Occipital lobe (tissue), 2 donors: ENCODE data around the gene OSBPL2. TPM values are rescaled to one million over a fixed set of nuclear protein-coding genes. Genes with fewer than 3 reads are reported as not detected.

Experiments used
- DNase-seq: peaks from one replicate; lab custom pipeline; 2025; lab: John Stamatoyannopoulos, UW
- total RNA-seq: library from RNA; depleted of rRNA; stranded (reverse); fragments of >200 nt; gene quantifications from one replicate; pipeline ENCODE4 v1.2.3, GENCODE V29; 2014

Gene OSBPL2
- total RNA-seq, 1 donor from 2014 or later, result 39.8 TPM

GRCh38 chr20:62325172-62325905 lies 87.0 kb downstream of the OSBPL2 start:
- no peak for DNase-seq

GRCh38 chr20:62326559-62326958 lies 88.2 kb downstream of the OSBPL2 start:
- DNase-seq, result no peak

GRCh38 chr20:62326959-62327725 lies 88.8 kb downstream of the OSBPL2 start:
- DNase-seq, result no peak

- no peak for DNase-seq
Measured at GRCh38 chr20:62327726-62328495, 89.6 kb downstream of the OSBPL2 start.

GRCh38 chr20:62328684-62329388 lies 90.5 kb downstream of the OSBPL2 start:
- no peak for DNase-seq

- DNase-seq, result no peak
Measured at GRCh38 chr20:62329389-62330377, 91.4 kb downstream of the OSBPL2 start.

GRCh38 chr20:62330576-62331317 lies 92.4 kb downstream of the OSBPL2 start:
- no peak for DNase-seq

GRCh38 chr20:62331347-62331746 lies 93.0 kb downstream of the OSBPL2 start:
- DNase-seq, result no peak

GRCh38 chr20:62332421-62332820 lies 94.1 kb downstream of the OSBPL2 start:
- no peak for DNase-seq

- no peak for DNase-seq
Measured at GRCh38 chr20:62332989-62333819, 94.9 kb downstream of the OSBPL2 start.

- no peak for DNase-seq
Measured at GRCh38 chr20:62333820-62334595, 95.7 kb downstream of the OSBPL2 start.

- DNase-seq, result no peak
Measured at GRCh38 chr20:62334881-62335280, 96.6 kb downstream of the OSBPL2 start.

GRCh38 chr20:62335532-62335931 lies 97.2 kb downstream of the OSBPL2 start:
- DNase-seq, result no peak

- DNase-seq, result no peak
Measured at GRCh38 chr20:62336329-62336728, 98.0 kb downstream of the OSBPL2 start.

- no peak for DNase-seq
Measured at GRCh38 chr20:62336775-62337557, 98.6 kb downstream of the OSBPL2 start.

GRCh38 chr20:62337558-62338293 lies 99.4 kb downstream of the OSBPL2 start:
- DNase-seq, result no peak
